PFSK-1 (cell line): ENCODE results near the gene WFDC6.

Experiments used
- POLR2AphosphoS5 ChIP-seq: IDR thresholded peaks from 2 replicates; pipeline ENCODE4 v1.6.1; 2012; ENCODE audit warnings: low read depth, mild to moderate bottlenecking, control low read depth, low read length, moderate library complexity
- TAF1 ChIP-seq: IDR thresholded peaks from 2 replicates; pipeline ENCODE4 v1.6.1; 2012; ENCODE audit warnings: low read length, control low read depth, borderline replicate concordance; ENCODE audit not compliant: insufficient read depth
- TF ChIP-seq, protein P1 (sequence below), 2 experiments: IDR thresholded peaks; 2 replicates each; pipeline versions ENCODE4 v1.6.1 to v1.8.0; 2011 to 2012; ENCODE audit warnings: low read depth in 2 of 2, low read length in 2 of 2, control low read depth in 1 of 2, inconsistent platforms in 1 of 2, mild to moderate bottlenecking in 1 of 2, moderate library complexity in 1 of 2; ENCODE audit not compliant: insufficient read depth in 1 of 2

DNA sequence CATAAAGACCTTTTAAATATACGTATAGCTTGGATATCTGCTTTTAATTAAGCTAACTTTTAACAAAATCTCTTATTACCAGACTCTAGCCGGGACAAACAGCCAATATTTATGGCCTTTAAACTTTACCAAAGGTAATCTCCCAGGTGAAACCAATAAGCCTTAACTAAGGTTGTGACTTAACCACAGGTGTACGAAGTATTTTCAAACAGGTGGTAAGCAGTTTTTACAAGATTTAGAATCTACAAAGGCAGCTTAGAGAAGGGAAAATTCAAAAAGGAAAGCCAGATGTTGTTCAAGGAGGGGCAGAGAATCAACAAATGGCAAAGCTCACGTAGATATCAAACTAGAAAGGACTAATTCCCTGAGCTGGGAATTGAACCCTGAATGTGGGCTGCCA is 53.9 kb downstream of the WFDC6 start:
- TF ChIP-seq POLR2AphosphoS5 (no peak), TAF1 (no peak)
- TF ChIP-seq, protein P1, sequence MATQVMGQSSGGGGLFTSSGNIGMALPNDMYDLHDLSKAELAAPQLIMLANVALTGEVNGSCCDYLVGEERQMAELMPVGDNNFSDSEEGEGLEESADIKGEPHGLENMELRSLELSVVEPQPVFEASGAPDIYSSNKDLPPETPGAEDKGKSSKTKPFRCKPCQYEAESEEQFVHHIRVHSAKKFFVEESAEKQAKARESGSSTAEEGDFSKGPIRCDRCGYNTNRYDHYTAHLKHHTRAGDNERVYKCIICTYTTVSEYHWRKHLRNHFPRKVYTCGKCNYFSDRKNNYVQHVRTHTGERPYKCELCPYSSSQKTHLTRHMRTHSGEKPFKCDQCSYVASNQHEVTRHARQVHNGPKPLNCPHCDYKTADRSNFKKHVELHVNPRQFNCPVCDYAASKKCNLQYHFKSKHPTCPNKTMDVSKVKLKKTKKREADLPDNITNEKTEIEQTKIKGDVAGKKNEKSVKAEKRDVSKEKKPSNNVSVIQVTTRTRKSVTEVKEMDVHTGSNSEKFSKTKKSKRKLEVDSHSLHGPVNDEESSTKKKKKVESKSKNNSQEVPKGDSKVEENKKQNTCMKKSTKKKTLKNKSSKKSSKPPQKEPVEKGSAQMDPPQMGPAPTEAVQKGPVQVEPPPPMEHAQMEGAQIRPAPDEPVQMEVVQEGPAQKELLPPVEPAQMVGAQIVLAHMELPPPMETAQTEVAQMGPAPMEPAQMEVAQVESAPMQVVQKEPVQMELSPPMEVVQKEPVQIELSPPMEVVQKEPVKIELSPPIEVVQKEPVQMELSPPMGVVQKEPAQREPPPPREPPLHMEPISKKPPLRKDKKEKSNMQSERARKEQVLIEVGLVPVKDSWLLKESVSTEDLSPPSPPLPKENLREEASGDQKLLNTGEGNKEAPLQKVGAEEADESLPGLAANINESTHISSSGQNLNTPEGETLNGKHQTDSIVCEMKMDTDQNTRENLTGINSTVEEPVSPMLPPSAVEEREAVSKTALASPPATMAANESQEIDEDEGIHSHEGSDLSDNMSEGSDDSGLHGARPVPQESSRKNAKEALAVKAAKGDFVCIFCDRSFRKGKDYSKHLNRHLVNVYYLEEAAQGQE (IDR thresholded peaks at IDR 0.05; ENCODE audit: insufficient read depth in 1 of 2, low read depth in 2 of 2, low read length in 2 of 2) = no peak
